COLO829 (cell line): ENCODE measurements around the gene GCAT.

Experiments used
- DNase-seq: peaks from one replicate; pipeline ENCODE4 v3.0.0; 2012; ENCODE audit warnings: low spot score

Gene GCAT

DNA sequence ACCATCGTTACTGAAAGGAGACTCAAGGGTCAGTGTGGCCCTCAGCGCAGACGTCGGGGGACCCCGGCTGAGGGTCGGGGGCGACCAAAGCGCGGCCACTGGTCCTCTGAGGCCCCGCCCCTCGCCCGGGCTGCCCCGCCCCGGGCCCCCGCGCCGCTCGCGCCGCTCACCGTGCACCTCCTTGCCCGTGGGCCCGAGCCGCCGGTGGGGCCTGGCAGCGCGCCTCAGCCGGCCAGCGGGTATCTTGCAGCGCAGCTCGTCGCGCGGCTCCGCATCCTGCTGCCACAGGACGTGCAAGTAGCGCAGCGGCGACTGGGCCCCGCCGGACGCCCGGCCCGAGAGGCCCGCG is 36.0 kb downstream of the GCAT start:
- DNase-seq, result no peak

DNA sequence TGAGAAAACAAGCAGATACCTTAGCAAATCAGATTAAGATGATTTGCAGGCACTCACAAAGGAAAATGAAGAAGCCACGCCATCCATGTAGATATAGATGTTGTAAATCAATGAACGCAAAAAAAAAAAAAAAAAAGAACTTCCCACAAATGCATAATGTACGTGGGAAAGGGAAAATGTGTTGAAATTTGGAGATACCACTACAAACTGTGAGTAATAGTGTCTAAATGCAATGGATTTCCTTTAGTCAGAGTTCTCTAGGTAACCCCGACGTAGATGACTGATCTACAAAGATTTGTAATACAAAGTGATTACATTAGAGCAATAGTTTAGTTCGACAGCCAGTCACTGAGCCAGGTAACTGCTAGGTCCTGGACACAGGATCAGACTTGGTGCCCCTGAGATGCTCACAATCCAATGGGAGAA is 37.2 kb downstream of the GCAT start:
- no peak for DNase-seq

DNA sequence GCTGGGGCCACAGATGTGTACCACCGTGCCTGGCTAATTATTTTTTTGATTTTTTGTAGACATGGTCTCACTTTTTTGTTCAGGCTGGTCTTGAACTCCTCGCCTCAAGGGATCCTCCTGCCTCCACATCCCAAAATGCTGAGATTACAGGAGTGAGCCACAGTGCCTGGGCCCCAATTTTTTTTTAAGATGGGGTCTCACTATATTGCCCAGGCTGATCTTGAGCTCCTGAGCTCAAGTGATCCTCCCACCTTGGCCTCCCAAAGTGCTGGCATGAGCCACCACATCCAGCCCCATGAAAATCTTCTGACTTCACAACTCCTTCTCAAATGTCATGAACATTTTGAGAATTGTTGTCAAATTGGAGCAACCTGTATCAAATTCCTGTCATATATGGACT is 38.7 kb downstream of the GCAT start:
- DNase-seq, result no peak

DNA sequence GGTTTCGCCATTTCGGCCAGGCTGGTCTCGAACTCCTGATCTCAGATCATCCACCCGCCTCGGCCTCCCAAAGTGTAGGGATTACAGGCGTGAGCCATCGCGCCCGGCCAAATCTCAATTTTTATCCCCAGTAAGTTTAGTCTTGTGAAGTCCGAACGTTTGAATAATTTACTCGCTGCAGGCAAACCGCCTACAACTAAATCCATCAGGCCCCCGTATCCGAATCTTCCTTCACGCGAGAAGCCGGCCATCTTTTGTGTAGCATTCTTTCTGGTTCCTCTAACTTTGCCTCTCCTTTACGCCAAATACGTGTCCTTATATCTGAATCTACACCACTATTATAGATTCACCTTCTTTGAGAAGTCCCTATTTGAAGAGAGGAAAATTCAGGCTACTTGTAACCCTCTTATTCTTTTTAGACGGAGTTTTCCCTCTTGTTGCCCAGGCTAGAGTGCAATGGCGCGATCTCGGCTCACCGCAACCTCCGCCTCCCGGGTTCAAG is 40.9 kb downstream of the GCAT start:
- no peak for DNase-seq

DNA sequence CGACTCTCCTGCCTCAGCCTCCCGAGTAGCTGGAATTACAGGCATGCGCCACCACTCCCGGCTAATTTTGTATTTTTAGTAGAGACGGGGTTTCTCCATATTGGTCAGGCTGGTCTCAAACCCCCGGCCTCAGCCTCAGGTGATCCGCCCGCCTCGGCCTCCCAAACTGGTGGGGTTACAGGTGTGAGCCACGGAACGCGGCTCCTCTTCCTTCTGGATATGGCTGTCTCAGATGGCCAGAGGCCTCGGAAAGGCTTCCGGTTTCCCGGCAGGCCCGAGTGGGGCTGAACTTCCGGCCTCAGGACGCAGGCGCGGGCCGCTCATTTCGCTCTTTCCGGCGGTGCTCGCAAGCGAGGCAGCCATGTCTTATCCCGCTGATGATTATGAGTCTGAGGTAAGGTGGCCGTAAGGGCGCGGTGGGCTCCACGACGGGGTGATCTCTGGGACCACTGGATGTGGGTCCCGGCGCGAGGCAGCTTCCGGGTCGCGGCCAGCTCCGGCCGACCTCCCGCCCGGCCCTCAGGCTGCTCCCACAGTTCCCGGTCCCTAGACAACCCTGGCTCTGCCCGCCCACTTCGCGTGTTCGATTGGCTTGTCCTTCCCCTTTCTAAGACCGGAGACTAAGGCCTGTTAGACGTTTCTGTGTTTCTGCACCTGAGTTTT is 41.5 kb downstream of the GCAT start, which contains the start of gene EIF3L:
EIF3L (plus strand) TSS at position 331 of the 663 bp plus-strand sequence; CDS start at position 362, 31 bp downstream.
- peak; percentile 97 for DNase-seq

DNA sequence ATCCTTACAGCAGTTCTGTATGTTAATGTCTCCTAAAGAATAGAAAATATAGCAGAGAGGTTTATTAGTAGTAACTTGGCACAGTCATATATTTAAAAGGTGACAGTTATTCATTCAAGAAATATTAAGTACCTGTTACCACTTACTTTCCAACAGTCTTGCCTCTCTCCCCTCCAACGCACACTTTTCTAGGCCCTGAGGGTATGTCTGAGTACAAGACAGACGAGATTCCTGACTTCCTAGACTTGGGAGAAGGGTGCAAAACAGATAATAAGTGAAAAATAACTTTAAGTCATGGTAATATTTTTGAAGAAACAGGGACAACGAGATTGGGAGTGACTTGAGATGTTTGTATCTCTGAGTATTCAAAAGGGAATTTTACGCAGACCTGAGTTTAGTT is 43.1 kb downstream of the GCAT start:
- DNase-seq, result no peak

DNA sequence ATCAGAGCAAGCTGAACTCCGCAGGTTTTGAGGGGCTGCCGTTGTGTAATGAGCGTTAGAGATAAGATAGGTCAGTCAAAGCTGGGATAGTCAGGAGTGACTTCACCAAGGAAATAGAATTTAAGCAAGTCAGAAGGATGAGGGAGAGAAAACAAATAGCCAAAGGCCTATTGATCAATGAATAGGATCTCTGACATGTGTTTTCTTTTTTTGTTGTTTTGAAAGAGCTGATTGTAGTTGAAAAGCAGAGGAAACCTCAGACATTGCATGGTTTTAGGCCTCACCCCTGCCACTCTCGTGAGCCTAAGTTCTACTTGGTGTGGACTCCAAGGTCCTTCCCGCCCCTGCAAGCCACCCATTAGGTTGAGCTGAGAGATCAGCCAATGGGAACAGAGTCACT is 44.7 kb downstream of the GCAT start:
- DNase-seq, result no peak

DNA sequence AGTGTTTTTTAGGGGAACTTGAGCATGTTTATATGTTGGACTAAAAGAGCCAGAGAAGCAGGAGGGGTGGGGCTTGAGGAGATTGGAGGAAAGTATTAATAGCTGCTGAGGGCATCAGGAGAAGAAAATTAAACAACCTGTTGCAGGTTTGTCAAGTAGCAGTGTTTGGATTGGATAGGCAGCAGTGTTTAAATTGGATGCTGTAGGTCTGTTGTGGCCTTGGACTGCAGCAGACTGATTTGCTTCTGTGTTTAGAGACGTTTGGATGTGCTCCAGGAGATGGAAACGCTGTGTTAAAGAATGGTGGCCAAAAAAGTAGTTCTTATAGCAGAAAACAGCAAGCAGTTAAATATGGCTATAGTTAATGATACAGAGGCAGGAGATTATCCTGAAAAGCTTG is 47.2 kb downstream of the GCAT start:
- DNase-seq, result no peak

DNA sequence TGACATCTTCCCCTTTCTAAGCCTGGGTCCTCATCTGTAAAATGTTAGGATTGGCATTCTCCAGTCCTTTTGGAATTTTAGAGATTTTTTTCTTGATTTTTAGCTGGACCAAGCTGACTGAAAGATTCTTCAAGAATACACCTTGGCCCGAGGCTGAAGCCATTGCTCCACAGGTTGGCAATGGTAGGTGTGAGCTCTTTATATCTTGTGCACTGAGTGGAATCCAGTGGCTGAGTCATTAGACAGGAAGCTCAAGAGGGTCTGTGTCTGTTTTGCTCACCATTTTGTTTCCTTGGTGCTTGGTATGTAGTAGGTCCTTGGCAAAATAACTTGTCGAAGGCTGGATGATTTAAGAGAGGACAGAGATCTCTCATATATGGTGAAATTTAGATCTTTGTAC is 47.7 kb downstream of the GCAT start:
- no peak for DNase-seq

DNA sequence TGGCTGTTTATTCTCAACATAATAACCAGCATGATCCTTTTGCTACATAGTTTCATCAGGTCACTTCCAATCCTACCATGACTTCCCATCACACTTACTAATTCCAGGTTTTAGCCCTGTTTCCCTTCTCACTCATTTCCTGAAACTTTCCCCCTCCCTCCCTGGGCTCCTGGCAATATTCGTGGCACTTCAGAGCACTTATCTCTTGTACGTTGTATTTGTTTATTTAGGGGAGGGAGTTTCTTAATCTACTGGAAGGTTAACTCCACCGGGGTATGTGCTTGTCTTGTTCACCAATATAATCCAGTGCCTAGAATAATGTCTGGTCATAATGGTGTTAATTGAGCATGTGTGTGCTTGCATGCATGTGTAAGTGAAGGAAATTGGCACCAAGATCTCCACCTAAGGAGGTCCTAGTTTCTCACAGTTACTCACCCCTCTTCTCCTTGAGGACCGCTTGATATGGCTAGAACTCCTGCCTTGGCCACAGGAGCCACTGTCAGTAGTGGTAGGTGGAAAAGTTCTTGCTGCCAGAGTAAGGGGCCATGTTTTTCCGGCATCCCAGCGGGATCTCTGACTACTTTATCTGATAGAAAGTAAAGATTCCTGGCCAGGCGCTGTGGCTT is 53.2 kb downstream of the GCAT start:
- no peak for DNase-seq

DNA sequence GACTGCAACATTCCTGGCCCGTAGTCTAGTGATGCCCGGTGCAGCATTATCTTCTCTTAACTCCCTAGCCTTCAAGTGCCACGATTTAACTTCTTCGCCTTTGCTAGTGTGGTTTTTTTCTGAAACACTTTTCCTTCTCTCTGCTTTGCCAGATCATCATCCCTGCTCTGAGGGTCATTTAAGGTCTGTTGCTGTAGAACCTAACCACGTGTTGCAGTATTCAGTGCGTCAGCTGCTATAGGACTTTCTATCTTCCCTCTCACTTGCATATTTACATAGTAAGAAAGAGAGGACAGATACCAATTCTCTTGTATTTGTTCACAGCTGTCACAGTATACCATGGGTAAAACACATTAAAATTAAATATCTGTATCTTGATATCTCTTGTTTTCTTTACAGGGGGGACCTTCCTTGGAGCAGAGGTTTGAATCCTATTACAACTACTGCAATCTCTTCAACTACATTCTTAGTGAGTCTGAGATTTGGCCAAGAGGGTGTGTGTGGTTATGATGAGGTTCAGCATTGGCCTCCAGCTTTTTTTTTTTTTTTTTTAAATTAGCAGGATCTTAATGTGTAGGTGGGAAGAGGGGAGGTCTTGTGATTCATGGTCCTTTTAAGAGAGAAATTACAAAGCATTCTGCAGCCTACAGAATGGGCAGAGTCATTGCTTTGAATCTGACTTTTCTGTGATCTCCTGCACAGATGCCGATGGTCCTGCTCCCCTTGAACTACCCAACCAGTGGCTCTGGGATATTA is 55.0 kb downstream of the GCAT start:
- DNase-seq, result no peak

DNA sequence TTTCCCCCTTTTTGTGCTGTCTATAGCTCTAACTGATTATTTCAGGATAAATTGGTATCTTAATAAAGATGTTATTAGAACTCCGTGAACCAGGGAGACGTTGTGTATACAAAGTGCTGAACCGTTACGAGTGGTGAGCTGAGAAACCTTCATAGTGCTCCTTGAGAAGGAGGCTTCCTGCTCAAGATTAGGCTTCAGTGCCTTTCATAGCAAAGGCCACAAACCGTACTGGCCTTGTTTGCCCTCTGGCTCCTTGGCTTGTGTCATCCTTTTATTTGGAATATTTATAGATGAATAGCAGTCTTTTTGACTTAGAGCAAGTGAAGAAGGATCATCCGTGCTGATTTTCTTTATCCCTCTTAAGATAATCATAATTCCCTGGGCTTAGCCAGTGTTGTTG is 57.8 kb downstream of the GCAT start:
- no peak for DNase-seq
